ENCODE data around the gene EEF2.

- TF ChIP-seq CTCF (conservative IDR thresholded peaks at IDR 0.05; ENCODE audit: low read depth, low read length) = no peak
- TF ChIP-seq EZH2 (IDR thresholded peaks at IDR 0.05; ENCODE audit: borderline replicate concordance, low read depth, low read length, poor library complexity, severe bottlenecking) = no peak
Observed at GRCh38 chr19:3955688-3956087, 29.6 kb downstream of the EEF2 start.

Data from A673 (cell line).